ENCODE results near the gene TP53I11. TPM values are rescaled to one million over a fixed set of nuclear protein-coding genes. Genes with fewer than 3 reads are reported as not detected.
A peak's percentile ranks its signal among the peaks of the same experiment; 100 is the strongest.

The TP53I11 gene
- total RNA-seq, 1 experiment from 2014 or later: 42.4 TPM

DNA sequence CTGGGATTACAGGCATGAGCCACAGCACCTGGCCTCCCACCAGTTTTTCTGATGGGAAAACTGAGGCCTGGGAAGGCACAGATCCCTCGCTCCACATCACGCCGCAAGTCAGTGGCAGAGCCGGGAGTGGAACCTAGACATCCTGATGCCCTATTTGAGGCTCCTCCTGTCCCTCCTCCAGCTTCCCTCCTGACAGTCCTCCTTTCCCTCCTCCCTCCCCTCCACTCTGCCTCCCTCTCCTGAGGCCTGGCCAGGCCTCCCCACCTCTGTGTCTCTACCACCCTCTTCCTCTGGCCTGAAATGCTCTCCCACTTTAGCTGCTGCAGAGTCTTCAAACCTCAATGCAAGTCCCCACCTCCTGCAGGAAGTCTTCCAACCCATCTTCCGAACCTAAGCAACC lies 13.3 kb upstream of the TP53I11 start:
- Mint-ChIP-seq H3K36me3 (no peaks in the 10 kb centered on the region), H3K4me3 (no peak overlapping the region), H3K27me3 (ENCODE audit: low read depth) (no peaks in the 10 kb centered on the region), H3K4me1 (peaks cover 60% of the 10 kb centered on the region), H3K9me3 (no peaks in the 10 kb centered on the region), H3K27ac (peak overlapping the region; percentile 82; the same call in 1 of the 2 replicates)
- no peak for DNase-seq (ENCODE audit: low spot score)
- POLR2A ChIA-PET: interaction anchor here (1.0 to 1.1 kb wide), 3 partner anchors 11 to 28 kb away, joined by 3 read pairs; no protein-coding TSS in a partner anchor
- ATAC-seq: no peak
- TF ChIP-seq, protein P1, sequence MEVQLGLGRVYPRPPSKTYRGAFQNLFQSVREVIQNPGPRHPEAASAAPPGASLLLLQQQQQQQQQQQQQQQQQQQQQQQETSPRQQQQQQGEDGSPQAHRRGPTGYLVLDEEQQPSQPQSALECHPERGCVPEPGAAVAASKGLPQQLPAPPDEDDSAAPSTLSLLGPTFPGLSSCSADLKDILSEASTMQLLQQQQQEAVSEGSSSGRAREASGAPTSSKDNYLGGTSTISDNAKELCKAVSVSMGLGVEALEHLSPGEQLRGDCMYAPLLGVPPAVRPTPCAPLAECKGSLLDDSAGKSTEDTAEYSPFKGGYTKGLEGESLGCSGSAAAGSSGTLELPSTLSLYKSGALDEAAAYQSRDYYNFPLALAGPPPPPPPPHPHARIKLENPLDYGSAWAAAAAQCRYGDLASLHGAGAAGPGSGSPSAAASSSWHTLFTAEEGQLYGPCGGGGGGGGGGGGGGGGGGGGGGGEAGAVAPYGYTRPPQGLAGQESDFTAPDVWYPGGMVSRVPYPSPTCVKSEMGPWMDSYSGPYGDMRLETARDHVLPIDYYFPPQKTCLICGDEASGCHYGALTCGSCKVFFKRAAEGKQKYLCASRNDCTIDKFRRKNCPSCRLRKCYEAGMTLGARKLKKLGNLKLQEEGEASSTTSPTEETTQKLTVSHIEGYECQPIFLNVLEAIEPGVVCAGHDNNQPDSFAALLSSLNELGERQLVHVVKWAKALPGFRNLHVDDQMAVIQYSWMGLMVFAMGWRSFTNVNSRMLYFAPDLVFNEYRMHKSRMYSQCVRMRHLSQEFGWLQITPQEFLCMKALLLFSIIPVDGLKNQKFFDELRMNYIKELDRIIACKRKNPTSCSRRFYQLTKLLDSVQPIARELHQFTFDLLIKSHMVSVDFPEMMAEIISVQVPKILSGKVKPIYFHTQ (CRISPR knock-in tag; IDR thresholded peaks at IDR 0.05): no peak
- peak; percentile 87 for TF ChIP-seq ZNF263 (CRISPR knock-in tag; IDR thresholded peaks at IDR 0.05; ENCODE audit: low read depth)
- TF ChIP-seq, protein P2, sequence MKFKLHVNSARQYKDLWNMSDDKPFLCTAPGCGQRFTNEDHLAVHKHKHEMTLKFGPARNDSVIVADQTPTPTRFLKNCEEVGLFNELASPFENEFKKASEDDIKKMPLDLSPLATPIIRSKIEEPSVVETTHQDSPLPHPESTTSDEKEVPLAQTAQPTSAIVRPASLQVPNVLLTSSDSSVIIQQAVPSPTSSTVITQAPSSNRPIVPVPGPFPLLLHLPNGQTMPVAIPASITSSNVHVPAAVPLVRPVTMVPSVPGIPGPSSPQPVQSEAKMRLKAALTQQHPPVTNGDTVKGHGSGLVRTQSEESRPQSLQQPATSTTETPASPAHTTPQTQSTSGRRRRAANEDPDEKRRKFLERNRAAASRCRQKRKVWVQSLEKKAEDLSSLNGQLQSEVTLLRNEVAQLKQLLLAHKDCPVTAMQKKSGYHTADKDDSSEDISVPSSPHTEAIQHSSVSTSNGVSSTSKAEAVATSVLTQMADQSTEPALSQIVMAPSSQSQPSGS (CRISPR knock-in tag; IDR thresholded peaks at IDR 0.05; ENCODE audit: borderline replicate concordance, low read depth): no peak
- CTCF ChIA-PET: interaction anchor here (0.6 to 4.5 kb wide), 12 partner anchors 9 to 376 kb away, joined by 3 to 36 read pairs (median 6); no protein-coding TSS in a partner anchor

DNA sequence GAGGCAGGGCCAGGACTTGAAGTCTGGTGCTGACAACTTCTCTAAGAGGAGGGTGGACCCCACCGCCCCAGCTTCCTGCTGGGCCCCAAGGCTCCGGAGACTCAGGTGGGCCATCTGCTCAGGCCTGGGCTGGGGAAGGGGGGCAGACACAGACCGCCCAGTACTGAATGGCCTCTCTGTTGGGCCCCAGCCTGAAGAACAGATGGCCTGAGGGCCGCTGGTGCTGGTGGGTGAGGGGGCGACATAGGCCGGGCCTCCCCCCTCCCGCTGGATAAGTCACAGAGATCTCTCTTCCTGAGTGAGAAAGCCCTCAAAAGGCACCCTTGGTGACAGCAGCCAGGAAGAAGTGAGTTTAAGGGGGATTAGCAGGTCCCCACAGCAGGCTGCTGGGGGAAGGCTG lies 12.5 kb upstream of the TP53I11 start:
- DNase-seq (ENCODE audit: low spot score): no peak
- H3K27ac Mint-ChIP-seq: no peak overlapping the region
- ChIA-PET CTCF (interaction anchor here (0.6 to 4.5 kb wide), 9 partner anchors 14 to 177 kb away, joined by 3 to 36 read pairs (median 4); no protein-coding TSS in a partner anchor), POLR2A (no interaction called here)
- peaks cover 62% of the 10 kb centered on the region for H3K4me1 Mint-ChIP-seq
- no peaks in the 10 kb centered on the region for H3K9me3 Mint-ChIP-seq
- no peak overlapping the region for H3K4me3 Mint-ChIP-seq
- TF ChIP-seq KAT7 (CRISPR knock-in tag; IDR thresholded peaks at IDR 0.05; ENCODE audit: borderline replicate concordance): no peak
- TF ChIP-seq MYBL2 (CRISPR knock-in tag; IDR thresholded peaks at IDR 0.05): no peak
- TF ChIP-seq ZNF423 (CRISPR knock-in tag; IDR thresholded peaks at IDR 0.05): peak; percentile 0; the same call in 1 of the 2 replicates
- TF ChIP-seq, protein P3, sequence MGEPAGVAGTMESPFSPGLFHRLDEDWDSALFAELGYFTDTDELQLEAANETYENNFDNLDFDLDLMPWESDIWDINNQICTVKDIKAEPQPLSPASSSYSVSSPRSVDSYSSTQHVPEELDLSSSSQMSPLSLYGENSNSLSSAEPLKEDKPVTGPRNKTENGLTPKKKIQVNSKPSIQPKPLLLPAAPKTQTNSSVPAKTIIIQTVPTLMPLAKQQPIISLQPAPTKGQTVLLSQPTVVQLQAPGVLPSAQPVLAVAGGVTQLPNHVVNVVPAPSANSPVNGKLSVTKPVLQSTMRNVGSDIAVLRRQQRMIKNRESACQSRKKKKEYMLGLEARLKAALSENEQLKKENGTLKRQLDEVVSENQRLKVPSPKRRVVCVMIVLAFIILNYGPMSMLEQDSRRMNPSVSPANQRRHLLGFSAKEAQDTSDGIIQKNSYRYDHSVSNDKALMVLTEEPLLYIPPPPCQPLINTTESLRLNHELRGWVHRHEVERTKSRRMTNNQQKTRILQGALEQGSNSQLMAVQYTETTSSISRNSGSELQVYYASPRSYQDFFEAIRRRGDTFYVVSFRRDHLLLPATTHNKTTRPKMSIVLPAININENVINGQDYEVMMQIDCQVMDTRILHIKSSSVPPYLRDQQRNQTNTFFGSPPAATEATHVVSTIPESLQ (CRISPR knock-in tag; IDR thresholded peaks at IDR 0.05): no peak
- TF ChIP-seq ZNF263 (CRISPR knock-in tag; IDR thresholded peaks at IDR 0.05; ENCODE audit: low read depth): no peak
- TF ChIP-seq, protein P4, sequence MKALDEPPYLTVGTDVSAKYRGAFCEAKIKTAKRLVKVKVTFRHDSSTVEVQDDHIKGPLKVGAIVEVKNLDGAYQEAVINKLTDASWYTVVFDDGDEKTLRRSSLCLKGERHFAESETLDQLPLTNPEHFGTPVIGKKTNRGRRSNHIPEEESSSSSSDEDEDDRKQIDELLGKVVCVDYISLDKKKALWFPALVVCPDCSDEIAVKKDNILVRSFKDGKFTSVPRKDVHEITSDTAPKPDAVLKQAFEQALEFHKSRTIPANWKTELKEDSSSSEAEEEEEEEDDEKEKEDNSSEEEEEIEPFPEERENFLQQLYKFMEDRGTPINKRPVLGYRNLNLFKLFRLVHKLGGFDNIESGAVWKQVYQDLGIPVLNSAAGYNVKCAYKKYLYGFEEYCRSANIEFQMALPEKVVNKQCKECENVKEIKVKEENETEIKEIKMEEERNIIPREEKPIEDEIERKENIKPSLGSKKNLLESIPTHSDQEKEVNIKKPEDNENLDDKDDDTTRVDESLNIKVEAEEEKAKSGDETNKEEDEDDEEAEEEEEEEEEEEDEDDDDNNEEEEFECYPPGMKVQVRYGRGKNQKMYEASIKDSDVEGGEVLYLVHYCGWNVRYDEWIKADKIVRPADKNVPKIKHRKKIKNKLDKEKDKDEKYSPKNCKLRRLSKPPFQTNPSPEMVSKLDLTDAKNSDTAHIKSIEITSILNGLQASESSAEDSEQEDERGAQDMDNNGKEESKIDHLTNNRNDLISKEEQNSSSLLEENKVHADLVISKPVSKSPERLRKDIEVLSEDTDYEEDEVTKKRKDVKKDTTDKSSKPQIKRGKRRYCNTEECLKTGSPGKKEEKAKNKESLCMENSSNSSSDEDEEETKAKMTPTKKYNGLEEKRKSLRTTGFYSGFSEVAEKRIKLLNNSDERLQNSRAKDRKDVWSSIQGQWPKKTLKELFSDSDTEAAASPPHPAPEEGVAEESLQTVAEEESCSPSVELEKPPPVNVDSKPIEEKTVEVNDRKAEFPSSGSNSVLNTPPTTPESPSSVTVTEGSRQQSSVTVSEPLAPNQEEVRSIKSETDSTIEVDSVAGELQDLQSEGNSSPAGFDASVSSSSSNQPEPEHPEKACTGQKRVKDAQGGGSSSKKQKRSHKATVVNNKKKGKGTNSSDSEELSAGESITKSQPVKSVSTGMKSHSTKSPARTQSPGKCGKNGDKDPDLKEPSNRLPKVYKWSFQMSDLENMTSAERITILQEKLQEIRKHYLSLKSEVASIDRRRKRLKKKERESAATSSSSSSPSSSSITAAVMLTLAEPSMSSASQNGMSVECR (CRISPR knock-in tag; IDR thresholded peaks at IDR 0.05; ENCODE audit: borderline replicate concordance): no peak
- H3K36me3 Mint-ChIP-seq: no peaks in the 10 kb centered on the region
- no peak for ATAC-seq
- H3K27me3 Mint-ChIP-seq (ENCODE audit: low read depth): no peaks in the 10 kb centered on the region; the same call in 1 of the 2 replicates

DNA sequence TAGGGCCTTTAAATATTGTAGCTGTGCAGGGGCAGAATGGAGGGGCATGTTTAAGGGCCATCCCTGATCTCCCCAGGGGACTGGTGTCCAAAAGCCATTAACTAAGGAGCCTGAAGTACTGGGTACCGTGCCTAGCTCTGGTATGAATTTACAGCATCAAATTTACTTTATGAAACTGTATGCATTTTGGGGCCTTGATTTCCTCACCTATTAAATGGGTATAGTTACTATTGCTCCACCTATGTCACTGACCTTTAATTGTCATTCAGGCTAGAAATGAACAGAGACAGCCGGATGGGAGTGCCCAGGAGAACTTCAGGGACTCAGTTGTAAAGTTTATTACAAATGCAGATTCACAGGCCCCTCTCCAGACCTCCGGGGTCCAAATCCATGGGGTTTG lies 11.8 kb upstream of the TP53I11 start:
- TF ChIP-seq, protein P5, sequence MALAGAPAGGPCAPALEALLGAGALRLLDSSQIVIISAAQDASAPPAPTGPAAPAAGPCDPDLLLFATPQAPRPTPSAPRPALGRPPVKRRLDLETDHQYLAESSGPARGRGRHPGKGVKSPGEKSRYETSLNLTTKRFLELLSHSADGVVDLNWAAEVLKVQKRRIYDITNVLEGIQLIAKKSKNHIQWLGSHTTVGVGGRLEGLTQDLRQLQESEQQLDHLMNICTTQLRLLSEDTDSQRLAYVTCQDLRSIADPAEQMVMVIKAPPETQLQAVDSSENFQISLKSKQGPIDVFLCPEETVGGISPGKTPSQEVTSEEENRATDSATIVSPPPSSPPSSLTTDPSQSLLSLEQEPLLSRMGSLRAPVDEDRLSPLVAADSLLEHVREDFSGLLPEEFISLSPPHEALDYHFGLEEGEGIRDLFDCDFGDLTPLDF (CRISPR knock-in tag; IDR thresholded peaks at IDR 0.05): no peak
- peak; percentile 77 for TF ChIP-seq GTF2I (CRISPR knock-in tag; conservative IDR thresholded peaks at IDR 0.05)
- ATAC-seq: no peak
- CTCF ChIA-PET: interaction anchor here (0.8 to 4.5 kb wide), 12 partner anchors 11 to 148 kb away, joined by 3 to 36 read pairs (median 4); partner anchors contain the start of gene TP53I11
- H3K4me1 Mint-ChIP-seq: peaks cover 66% of the 10 kb centered on the region
- H3K36me3 Mint-ChIP-seq: no peaks in the 10 kb centered on the region
- H3K27ac Mint-ChIP-seq: no peak overlapping the region
- DNase-seq (ENCODE audit: low spot score): no peak
- POLR2A ChIA-PET: interaction anchor here (0.5 to 0.6 kb wide), 2 partner anchors 127 to 201 kb away, joined by 3 to 5 read pairs; no protein-coding TSS in a partner anchor
- H3K4me3 Mint-ChIP-seq: no peak overlapping the region
- H3K27me3 Mint-ChIP-seq (ENCODE audit: low read depth): peaks cover 6% of the 10 kb centered on the region
- H3K9me3 Mint-ChIP-seq: no peaks in the 10 kb centered on the region
